Activated CD8-positive, alpha-beta T cell treated with anti-CD3 and anti-CD28 coated beads for 36 hours (primary cell): ENCODE results near the gene FAM20B. TPM values are rescaled to one million over a fixed set of nuclear protein-coding genes. Genes with fewer than 3 reads are reported as not detected.

Experiments
- ATAC-seq: fragments of 200-7000 bp; cut with Tn5 transposase; one replicate; pipeline ENCODE4 v1.10.0; 2021; ENCODE audit warnings: mild to moderate bottlenecking, moderate library complexity
- CTCF ChIA-PET: fragments of 350-600 bp; sonication (Branson Sonifier 250); formaldehyde crosslinking; loops from one replicate; lab custom pipeline; 2021; ENCODE audit warnings: antibody characterized with exemption; lab: Charles Lee
- POLR2A ChIA-PET: fragments of 350-600 bp; sonication (Branson Sonifier 250); formaldehyde crosslinking; loops from one replicate; lab custom pipeline; 2021; ENCODE audit warnings: antibody characterized with exemption; lab: Charles Lee
- DNase-seq: peaks from one replicate; pipeline ENCODE4 v3.0.0-alpha.2; 2020
- H3K27ac Mint-ChIP-seq: one replicate; pipeline ENCODE4 v1.8.0; 2021; ENCODE audit warnings: mild to moderate bottlenecking, mixed read lengths
- H3K27me3 Mint-ChIP-seq: one replicate; pipeline ENCODE4 v1.8.0; 2021; ENCODE audit warnings: mixed read lengths
- H3K36me3 Mint-ChIP-seq: one replicate; pipeline ENCODE4 v1.8.0; 2021; ENCODE audit warnings: low read depth, mixed read lengths
- H3K4me1 Mint-ChIP-seq: one replicate; pipeline ENCODE4 v1.8.0; 2021; ENCODE audit warnings: low read depth, mixed read lengths
- H3K4me3 Mint-ChIP-seq: one replicate; pipeline ENCODE4 v1.8.0; 2021; ENCODE audit warnings: mild to moderate bottlenecking, moderate library complexity, mixed read lengths
- H3K9me3 Mint-ChIP-seq: one replicate; pipeline ENCODE4 v1.8.0; 2021; ENCODE audit warnings: mixed read lengths
- CTCF ChIP-seq: fragments of 200-600 bp; IDR thresholded peaks from one replicate; pipeline ENCODE4 v1.8.0; 2022; ENCODE audit warnings: antibody characterized with exemption, mild to moderate bottlenecking
- intact Hi-C: fragments of 100-400 bp; cut with micrococcal nuclease; formaldehyde crosslinking; loops from one replicate; pipeline ENCODE4 v1.10.0; 2022
- total RNA-seq, 2 experiments: library from RNA; stranded (reverse); gene quantifications; one replicate each; pipeline ENCODE4 v1.2.3, GENCODE V29; 2021

The FAM20B gene
- total RNA-seq, 2 experiments from 2014 or later = 34.7 to 36.1 TPM

- ChIA-PET CTCF (interaction anchor here (0.7 to 8.0 kb wide), 20 partner anchors 9 to 627 kb away, joined by 3 to 70 read pairs (median 3); partner anchors contain the start of genes AXDND1 and SOAT1), POLR2A (interaction anchor here (0.7 kb wide), 1 partner anchor 292 kb away, joined by 3 read pairs; no protein-coding TSS in a partner anchor)
- peak; percentile 64 for TF ChIP-seq CTCF
- peaks cover 21% of the 10 kb centered on the region for H3K4me1 Mint-ChIP-seq
- H3K27me3 Mint-ChIP-seq = no peaks in the 10 kb centered on the region
- ATAC-seq (peak; percentile 42), DNase-seq (peak; percentile 71)
- no peak overlapping the region for H3K27ac Mint-ChIP-seq
- no peaks in the 10 kb centered on the region for H3K9me3 Mint-ChIP-seq
- peaks cover 5% of the 10 kb centered on the region for H3K36me3 Mint-ChIP-seq
- H3K4me3 Mint-ChIP-seq = no peak overlapping the region
- intact Hi-C loops = loop anchor here (1.0 kb wide), 1 partner anchor 290 kb away; no protein-coding TSS in a partner anchor
These were observed 53.5 kb downstream of the FAM20B start for GRCh38 chr1:179079113-179079761.

- intact Hi-C loops = loop anchor here (5.0 to 10.0 kb wide), 2 partner anchors 49 to 124 kb away; no protein-coding TSS in a partner anchor
- DNase-seq = peak; percentile 63
These were observed 55.4 kb downstream of the FAM20B start for GRCh38 chr1:179080866-179081686.

GRCh38 chr1:179081687-179082332, 56.1 kb downstream of the FAM20B start, which contains the start of gene TOR3A:
Gene TOR3A (plus strand): TSS chr1:179082070. CDS start chr1:179082129, 59 bp downstream.
- Mint-ChIP-seq H3K27ac (peak within 1 kb of the TSS; percentile 95), H3K9me3 (no peaks in the 10 kb centered on the region), H3K36me3 (peaks cover 20% of the 10 kb centered on the region), H3K4me3 (peak within 1 kb of the TSS; percentile 99), H3K4me1 (peaks cover 27% of the 10 kb centered on the region), H3K27me3 (no peaks in the 10 kb centered on the region)
- no peak for TF ChIP-seq CTCF
- POLR2A ChIA-PET = interaction anchor here (0.7 to 2.4 kb wide), 4 partner anchors 8 to 286 kb away, joined by 3 to 13 read pairs (median 4); partner anchors contain the start of gene SOAT1
- CTCF ChIA-PET = interaction anchor here (2.1 to 8.0 kb wide), 3 partner anchors 39 to 287 kb away, joined by 4 to 70 read pairs (median 5); partner anchors contain the start of gene AXDND1
- DNase-seq (peak; percentile 88), ATAC-seq (peak; percentile 73)
- intact Hi-C loops = loop anchor here (5.0 to 10.0 kb wide), 2 partner anchors 50 to 123 kb away; no protein-coding TSS in a partner anchor

More at GRCh38 chr1:179080866-179081686, 55.4 kb downstream of the FAM20B start:
- POLR2A ChIA-PET = interaction anchor here (0.6 to 2.4 kb wide), 5 partner anchors 9 to 285 kb away, joined by 3 to 13 read pairs (median 3); partner anchors contain the start of genes AXDND1 and SOAT1
- H3K27me3 Mint-ChIP-seq = no peaks in the 10 kb centered on the region
- TF ChIP-seq CTCF = no peak
- ATAC-seq = peak; percentile 49
- no peaks in the 10 kb centered on the region for H3K9me3 Mint-ChIP-seq
- H3K4me1 Mint-ChIP-seq = peaks cover 27% of the 10 kb centered on the region
- CTCF ChIA-PET = interaction anchor here (1.4 to 8.0 kb wide), 7 partner anchors 25 to 287 kb away, joined by 3 to 70 read pairs (median 5); partner anchors contain the start of gene AXDND1
- peak overlapping the region; percentile 89 for H3K27ac Mint-ChIP-seq
- H3K36me3 Mint-ChIP-seq = peaks cover 14% of the 10 kb centered on the region
- peak overlapping the region; percentile 99 for H3K4me3 Mint-ChIP-seq

- peak; percentile 47 for DNase-seq
- Mint-ChIP-seq H3K27ac (peak overlapping the region; percentile 95), H3K4me1 (peaks cover 27% of the 10 kb centered on the region), H3K9me3 (no peaks in the 10 kb centered on the region), H3K27me3 (no peaks in the 10 kb centered on the region), H3K36me3 (peaks cover 24% of the 10 kb centered on the region), H3K4me3 (peak overlapping the region; percentile 99)
- ChIA-PET POLR2A (interaction anchor here (0.6 to 2.4 kb wide), 6 partner anchors 43 to 288 kb away, joined by 3 to 13 read pairs (median 3); partner anchors contain the start of genes AXDND1 and SOAT1), CTCF (interaction anchor here (0.7 to 8.0 kb wide), 5 partner anchors 23 to 733 kb away, joined by 3 to 70 read pairs (median 4); partner anchors contain the start of gene AXDND1)
- no peak for TF ChIP-seq CTCF
- peak; percentile 18 for ATAC-seq
- intact Hi-C loops = loop anchor here (5.0 to 10.0 kb wide), 2 partner anchors 50 to 122 kb away; no protein-coding TSS in a partner anchor
These were observed 56.8 kb downstream of the FAM20B start for GRCh38 chr1:179082333-179082998.
